GM23338 (cell line): ENCODE measurements around the gene CMSS1. TPM values are rescaled to one million over a fixed set of nuclear protein-coding genes. Genes with fewer than 3 reads are reported as not detected.

Experiments
- ATAC-seq: fragments of 200-7000 bp; cut with Tn5 transposase; 3 replicates; pipeline ENCODE4 v1.9.1; 2020
- DNase-seq: peaks from one replicate; pipeline ENCODE4 v3.0.0-alpha.2; 2015; ENCODE audit warnings: low spot score
- H2AFZ ChIP-seq: fragments of 200-600 bp; sonication (generic); 2 replicates; pipeline ENCODE4 v1.8.0; 2016; ENCODE audit warnings: antibody characterized with exemption, mild to moderate bottlenecking, moderate library complexity
- H3F3A ChIP-seq: fragments of 200-600 bp; sonication (generic); replicated peaks from 2 replicates; pipeline ENCODE4 v1.8.0; 2017; ENCODE audit warnings: antibody characterized with exemption, mixed run types, low read depth
- H3K27ac ChIP-seq: fragments of 200-600 bp; sonication (generic); 2 replicates; pipeline ENCODE4 v1.6.1; 2016; ENCODE audit warnings: low read depth
- H3K27me3 ChIP-seq: fragments of 200-600 bp; sonication (generic); 2 replicates; pipeline ENCODE4 v1.8.0; 2016; ENCODE audit warnings: mild to moderate bottlenecking, mixed run types, moderate library complexity; ENCODE audit not compliant: insufficient read depth
- H3K36me3 ChIP-seq: fragments of 200-600 bp; sonication (generic); 2 replicates; pipeline ENCODE4 v1.8.0; 2016; ENCODE audit warnings: mild to moderate bottlenecking; ENCODE audit not compliant: insufficient read depth
- H3K4me1 ChIP-seq: fragments of 200-600 bp; sonication (generic); 2 replicates; pipeline ENCODE4 v1.8.0; 2016; ENCODE audit warnings: mild to moderate bottlenecking, moderate library complexity; ENCODE audit not compliant: insufficient read depth
- H3K4me2 ChIP-seq: fragments of 200-600 bp; sonication (generic); 2 replicates; pipeline ENCODE4 v1.7.1; 2017; ENCODE audit warnings: mixed run types
- H3K4me3 ChIP-seq: fragments of 200-600 bp; sonication (generic); 2 replicates; pipeline ENCODE4 v1.6.1; 2016; ENCODE audit warnings: mixed run types
- H3K79me2 ChIP-seq: fragments of 200-600 bp; sonication (generic); replicated peaks from 2 replicates; pipeline ENCODE4 v1.8.0; 2017; ENCODE audit warnings: mild to moderate bottlenecking; ENCODE audit not compliant: insufficient read depth
- H3K9me2 ChIP-seq: fragments of 200-600 bp; sonication (generic); 2 replicates; pipeline ENCODE4 v1.8.0; 2017; ENCODE audit not compliant: insufficient read depth
- H4K20me1 ChIP-seq: fragments of 200-600 bp; sonication (generic); replicated peaks from 2 replicates; pipeline ENCODE4 v1.8.0; 2017; ENCODE audit warnings: mild to moderate bottlenecking; ENCODE audit not compliant: insufficient read depth
- H3K27ac Mint-ChIP-seq: 2 replicates; pipeline ENCODE4 v1.8.0; 2020; ENCODE audit warnings: inconsistent platforms, mild to moderate bottlenecking, moderate library complexity, mixed read lengths
- H3K27me3 Mint-ChIP-seq: 3 replicates; pipeline ENCODE4 v1.8.0; 2022; ENCODE audit warnings: low read depth, mild to moderate bottlenecking, moderate library complexity, mixed read lengths, inconsistent platforms; ENCODE audit not compliant: insufficient read depth, poor library complexity
- H3K36me3 Mint-ChIP-seq: 3 replicates; pipeline ENCODE4 v1.8.0; 2021; ENCODE audit warnings: low read depth, mild to moderate bottlenecking, inconsistent platforms, moderate library complexity, mixed read lengths
- H3K4me1 Mint-ChIP-seq: 3 replicates; pipeline ENCODE4 v1.8.0; 2020; ENCODE audit warnings: mild to moderate bottlenecking, inconsistent platforms, mixed read lengths
- H3K4me3 Mint-ChIP-seq: 3 replicates; pipeline ENCODE4 v1.8.0; 2021; ENCODE audit warnings: moderate library complexity, mild to moderate bottlenecking, inconsistent platforms, mixed read lengths
- H3K9me3 Mint-ChIP-seq: 3 replicates; pipeline ENCODE4 v1.8.0; 2020; ENCODE audit warnings: moderate library complexity, mild to moderate bottlenecking, inconsistent platforms, mixed read lengths
- CREB1 ChIP-seq: fragments of 250-450 bp; sonication (Bioruptor Pico); IDR thresholded peaks from 2 replicates; pipeline ENCODE4 v1.5.0; 2020; ENCODE audit warnings: low read depth, mild to moderate bottlenecking, moderate library complexity
- EZH2 ChIP-seq: fragments of 200-600 bp; sonication (generic); IDR thresholded peaks from one replicate; pipeline ENCODE4 v1.8.0; 2017; ENCODE audit warnings: antibody characterized with exemption, mild to moderate bottlenecking, low read depth; ENCODE audit not compliant: unreplicated experiment
- EZH2phosphoT487 ChIP-seq: fragments of 200-600 bp; sonication (generic); IDR thresholded peaks from one replicate; pipeline ENCODE4 v1.8.1; 2018; ENCODE audit warnings: antibody characterized with exemption; ENCODE audit not compliant: unreplicated experiment
- JUNB ChIP-seq: IDR thresholded peaks from one replicate; pipeline ENCODE4 v1.6.1; 2016; ENCODE audit warnings: antibody characterized with exemption; ENCODE audit not compliant: unreplicated experiment
- POLR2AphosphoS5 ChIP-seq: IDR thresholded peaks from 2 replicates; pipeline ENCODE4 v1.6.1; 2016; ENCODE audit warnings: antibody characterized with exemption, low read depth
- STAT1 ChIP-seq: IDR thresholded peaks from one replicate; pipeline ENCODE4 v1.6.1; 2016; ENCODE audit warnings: antibody characterized with exemption; ENCODE audit not compliant: unreplicated experiment
- ZNF114 ChIP-seq: fragments of 250-450 bp; sonication (Bioruptor Pico); IDR thresholded peaks from 2 replicates; pipeline ENCODE4 v1.5.0; 2020; ENCODE audit warnings: mild to moderate bottlenecking, moderate library complexity
- ZNF331 ChIP-seq: fragments of 250-450 bp; sonication (Bioruptor Pico); IDR thresholded peaks from 2 replicates; pipeline ENCODE4 v1.5.0; 2020; ENCODE audit warnings: low read depth, mild to moderate bottlenecking, moderate library complexity
- polyA plus RNA-seq: library from polyadenylated mRNA; unstranded; fragments of >200 nt; fragmentation: Nextera tagmentation; extraction: Ambion mirVana; gene quantifications from 2 replicates; pipeline ENCODE4 v1.2.1, GENCODE V29; 2016
- total RNA-seq: library from RNA; depleted of rRNA; stranded (reverse); fragments of >200 nt; shearing (Covaris generic); gene quantifications from 2 replicates; pipeline ENCODE4 v1.2.3, GENCODE V29; 2014
- TF ChIP-seq, protein P1 (sequence below): fragments of 250-450 bp; sonication (Bioruptor Pico); IDR thresholded peaks from 2 replicates; pipeline ENCODE4 v1.5.0; 2020; ENCODE audit warnings: mild to moderate bottlenecking, moderate library complexity
- TF ChIP-seq, protein P2 (sequence below): IDR thresholded peaks from one replicate; pipeline ENCODE4 v1.6.1; 2018; ENCODE audit warnings: antibody characterized with exemption; ENCODE audit not compliant: unreplicated experiment

CMSS1 gene
- total and polyA plus RNA-seq, 2 experiments from 2014 or later: 39.4 to 187 TPM

DNA sequence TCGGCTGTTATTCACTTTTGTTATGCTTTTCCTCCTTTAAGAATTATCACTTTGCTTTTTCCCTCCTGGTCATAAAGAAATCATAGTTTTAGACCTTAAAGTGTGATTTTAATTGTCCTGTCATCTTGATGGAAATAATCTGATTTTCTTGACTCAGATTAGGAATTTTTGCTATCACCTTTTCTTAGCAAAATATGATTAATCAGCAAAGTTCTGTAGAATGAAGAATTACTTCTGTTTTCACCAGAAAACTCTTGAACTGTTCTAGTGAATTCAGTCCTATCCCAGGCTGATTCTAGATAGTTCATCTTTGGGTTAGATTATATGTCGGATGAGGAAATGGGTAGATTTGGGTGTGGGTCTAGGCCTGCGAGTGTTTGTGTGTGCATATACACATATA lies 12.2 kb downstream of the CMSS1 start:
- Mint-ChIP-seq H3K9me3 (no peaks in the 10 kb centered on the region), H3K4me3 (no peak overlapping the region), H3K27me3 (no peaks in the 10 kb centered on the region), H3K27ac (no peak overlapping the region), H3K36me3 (no peaks in the 10 kb centered on the region; the same call in 2 of the 3 replicates), H3K4me1 (peaks cover 8% of the 10 kb centered on the region)
- Histone ChIP-seq H2AFZ (no peak overlapping the region), H3K27ac (no peak overlapping the region), H4K20me1 (peaks cover under 1% of the 10 kb centered on the region; the same call in 1 of the 2 replicates), H3K4me2 (no peak overlapping the region), H3K4me1 (peaks cover 3% of the 10 kb centered on the region; the same call in 1 of the 2 replicates), H3K79me2 (peaks cover 84% of the 10 kb centered on the region), H3K36me3 (no peaks in the 10 kb centered on the region), H3K27me3 (no peaks in the 10 kb centered on the region), H3K4me3 (no peak overlapping the region), H3F3A (no peaks in the 10 kb centered on the region), H3K9me2 (no peaks in the 10 kb centered on the region)
- DNase-seq (no peak), ATAC-seq (no peak)
- TF ChIP-seq, protein P1, sequence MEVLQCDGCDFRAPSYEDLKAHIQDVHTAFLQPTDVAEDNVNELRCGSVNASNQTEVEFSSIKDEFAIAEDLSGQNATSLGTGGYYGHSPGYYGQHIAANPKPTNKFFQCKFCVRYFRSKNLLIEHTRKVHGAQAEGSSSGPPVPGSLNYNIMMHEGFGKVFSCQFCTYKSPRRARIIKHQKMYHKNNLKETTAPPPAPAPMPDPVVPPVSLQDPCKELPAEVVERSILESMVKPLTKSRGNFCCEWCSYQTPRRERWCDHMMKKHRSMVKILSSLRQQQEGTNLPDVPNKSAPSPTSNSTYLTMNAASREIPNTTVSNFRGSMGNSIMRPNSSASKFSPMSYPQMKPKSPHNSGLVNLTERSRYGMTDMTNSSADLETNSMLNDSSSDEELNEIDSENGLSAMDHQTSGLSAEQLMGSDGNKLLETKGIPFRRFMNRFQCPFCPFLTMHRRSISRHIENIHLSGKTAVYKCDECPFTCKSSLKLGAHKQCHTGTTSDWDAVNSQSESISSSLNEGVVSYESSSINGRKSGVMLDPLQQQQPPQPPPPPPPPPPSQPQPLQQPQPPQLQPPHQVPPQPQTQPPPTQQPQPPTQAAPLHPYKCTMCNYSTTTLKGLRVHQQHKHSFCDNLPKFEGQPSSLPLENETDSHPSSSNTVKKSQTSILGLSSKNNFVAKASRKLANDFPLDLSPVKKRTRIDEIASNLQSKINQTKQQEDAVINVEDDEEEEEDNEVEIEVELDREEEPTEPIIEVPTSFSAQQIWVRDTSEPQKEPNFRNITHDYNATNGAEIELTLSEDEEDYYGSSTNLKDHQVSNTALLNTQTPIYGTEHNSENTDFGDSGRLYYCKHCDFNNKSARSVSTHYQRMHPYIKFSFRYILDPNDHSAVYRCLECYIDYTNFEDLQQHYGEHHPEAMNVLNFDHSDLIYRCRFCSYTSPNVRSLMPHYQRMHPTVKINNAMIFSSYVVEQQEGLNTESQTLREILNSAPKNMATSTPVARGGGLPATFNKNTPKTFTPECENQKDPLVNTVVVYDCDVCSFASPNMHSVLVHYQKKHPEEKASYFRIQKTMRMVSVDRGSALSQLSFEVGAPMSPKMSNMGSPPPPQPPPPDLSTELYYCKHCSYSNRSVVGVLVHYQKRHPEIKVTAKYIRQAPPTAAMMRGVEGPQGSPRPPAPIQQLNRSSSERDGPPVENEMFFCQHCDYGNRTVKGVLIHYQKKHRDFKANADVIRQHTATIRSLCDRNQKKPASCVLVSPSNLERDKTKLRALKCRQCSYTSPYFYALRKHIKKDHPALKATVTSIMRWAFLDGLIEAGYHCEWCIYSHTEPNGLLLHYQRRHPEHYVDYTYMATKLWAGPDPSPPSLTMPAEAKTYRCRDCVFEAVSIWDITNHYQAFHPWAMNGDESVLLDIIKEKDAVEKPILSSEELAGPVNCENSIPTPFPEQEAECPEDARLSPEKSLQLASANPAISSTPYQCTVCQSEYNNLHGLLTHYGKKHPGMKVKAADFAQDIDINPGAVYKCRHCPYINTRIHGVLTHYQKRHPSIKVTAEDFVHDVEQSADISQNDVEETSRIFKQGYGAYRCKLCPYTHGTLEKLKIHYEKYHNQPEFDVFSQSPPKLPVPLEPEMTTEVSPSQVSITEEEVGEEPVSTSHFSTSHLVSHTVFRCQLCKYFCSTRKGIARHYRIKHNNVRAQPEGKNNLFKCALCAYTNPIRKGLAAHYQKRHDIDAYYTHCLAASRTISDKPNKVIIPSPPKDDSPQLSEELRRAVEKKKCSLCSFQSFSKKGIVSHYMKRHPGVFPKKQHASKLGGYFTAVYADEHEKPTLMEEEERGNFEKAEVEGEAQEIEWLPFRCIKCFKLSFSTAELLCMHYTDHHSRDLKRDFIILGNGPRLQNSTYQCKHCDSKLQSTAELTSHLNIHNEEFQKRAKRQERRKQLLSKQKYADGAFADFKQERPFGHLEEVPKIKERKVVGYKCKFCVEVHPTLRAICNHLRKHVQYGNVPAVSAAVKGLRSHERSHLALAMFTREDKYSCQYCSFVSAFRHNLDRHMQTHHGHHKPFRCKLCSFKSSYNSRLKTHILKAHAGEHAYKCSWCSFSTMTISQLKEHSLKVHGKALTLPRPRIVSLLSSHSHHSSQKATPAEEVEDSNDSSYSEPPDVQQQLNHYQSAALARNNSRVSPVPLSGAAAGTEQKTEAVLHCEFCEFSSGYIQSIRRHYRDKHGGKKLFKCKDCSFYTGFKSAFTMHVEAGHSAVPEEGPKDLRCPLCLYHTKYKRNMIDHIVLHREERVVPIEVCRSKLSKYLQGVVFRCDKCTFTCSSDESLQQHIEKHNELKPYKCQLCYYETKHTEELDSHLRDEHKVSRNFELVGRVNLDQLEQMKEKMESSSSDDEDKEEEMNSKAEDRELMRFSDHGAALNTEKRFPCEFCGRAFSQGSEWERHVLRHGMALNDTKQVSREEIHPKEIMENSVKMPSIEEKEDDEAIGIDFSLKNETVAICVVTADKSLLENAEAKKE (CRISPR knock-in tag): no peak
- TF ChIP-seq, protein P2, sequence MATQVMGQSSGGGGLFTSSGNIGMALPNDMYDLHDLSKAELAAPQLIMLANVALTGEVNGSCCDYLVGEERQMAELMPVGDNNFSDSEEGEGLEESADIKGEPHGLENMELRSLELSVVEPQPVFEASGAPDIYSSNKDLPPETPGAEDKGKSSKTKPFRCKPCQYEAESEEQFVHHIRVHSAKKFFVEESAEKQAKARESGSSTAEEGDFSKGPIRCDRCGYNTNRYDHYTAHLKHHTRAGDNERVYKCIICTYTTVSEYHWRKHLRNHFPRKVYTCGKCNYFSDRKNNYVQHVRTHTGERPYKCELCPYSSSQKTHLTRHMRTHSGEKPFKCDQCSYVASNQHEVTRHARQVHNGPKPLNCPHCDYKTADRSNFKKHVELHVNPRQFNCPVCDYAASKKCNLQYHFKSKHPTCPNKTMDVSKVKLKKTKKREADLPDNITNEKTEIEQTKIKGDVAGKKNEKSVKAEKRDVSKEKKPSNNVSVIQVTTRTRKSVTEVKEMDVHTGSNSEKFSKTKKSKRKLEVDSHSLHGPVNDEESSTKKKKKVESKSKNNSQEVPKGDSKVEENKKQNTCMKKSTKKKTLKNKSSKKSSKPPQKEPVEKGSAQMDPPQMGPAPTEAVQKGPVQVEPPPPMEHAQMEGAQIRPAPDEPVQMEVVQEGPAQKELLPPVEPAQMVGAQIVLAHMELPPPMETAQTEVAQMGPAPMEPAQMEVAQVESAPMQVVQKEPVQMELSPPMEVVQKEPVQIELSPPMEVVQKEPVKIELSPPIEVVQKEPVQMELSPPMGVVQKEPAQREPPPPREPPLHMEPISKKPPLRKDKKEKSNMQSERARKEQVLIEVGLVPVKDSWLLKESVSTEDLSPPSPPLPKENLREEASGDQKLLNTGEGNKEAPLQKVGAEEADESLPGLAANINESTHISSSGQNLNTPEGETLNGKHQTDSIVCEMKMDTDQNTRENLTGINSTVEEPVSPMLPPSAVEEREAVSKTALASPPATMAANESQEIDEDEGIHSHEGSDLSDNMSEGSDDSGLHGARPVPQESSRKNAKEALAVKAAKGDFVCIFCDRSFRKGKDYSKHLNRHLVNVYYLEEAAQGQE: no peak
- TF ChIP-seq ZNF114 (no peak), STAT1 (no peak), ZNF331 (CRISPR knock-in tag) (no peak), CREB1 (no peak), POLR2AphosphoS5 (no peak), EZH2 (no peak), JUNB (no peak), EZH2phosphoT487 (no peak)
